ENCODE measurements around the gene LGALS3BP. TPM values are rescaled to one million over a fixed set of nuclear protein-coding genes. Genes with fewer than 3 reads are reported as not detected.

LGALS3BP gene
- total RNA-seq, 1 donor from 2014 or later = 393 TPM

Other genes with a start within 250 kb of the LGALS3BP start
- 55.6 TPM for gene CYTH1, start 197.7 kb downstream of the LGALS3BP start, total RNA-seq
- gene USP36, start 139.1 kb downstream of the LGALS3BP start, total RNA-seq = 92.0 TPM
- 5.2 TPM for gene CEP295NL, start 76.7 kb downstream of the LGALS3BP start, total RNA-seq
- gene TIMP2, start 54.5 kb downstream of the LGALS3BP start, total RNA-seq = 118 TPM
- gene CANT1, start 29.8 kb upstream of the LGALS3BP start, total RNA-seq = 53.7 TPM
- 108 TPM for gene C1QTNF1, start 44.2 kb upstream of the LGALS3BP start, total RNA-seq
- 119 TPM for gene ENGASE, start 94.9 kb upstream of the LGALS3BP start, total RNA-seq

All from ureter (tissue), 1 donor.